Activated naive CD4-positive, alpha-beta T cell treated with anti-CD3 and anti-CD28 coated beads, Interleukin-2, amount 10 ng/mL, durations not matched to agents 5 hours and 36 hours (primary cell): ENCODE results near the gene DNAJC9. TPM values are rescaled to one million over a fixed set of nuclear protein-coding genes. Genes with fewer than 3 reads are reported as not detected.

ENCODE experiments used
- total RNA-seq, 2 experiments: library from RNA; stranded (reverse); gene quantifications; one replicate each; pipeline ENCODE4 v1.2.3, GENCODE V29; 2021

DNAJC9 gene, protein sequence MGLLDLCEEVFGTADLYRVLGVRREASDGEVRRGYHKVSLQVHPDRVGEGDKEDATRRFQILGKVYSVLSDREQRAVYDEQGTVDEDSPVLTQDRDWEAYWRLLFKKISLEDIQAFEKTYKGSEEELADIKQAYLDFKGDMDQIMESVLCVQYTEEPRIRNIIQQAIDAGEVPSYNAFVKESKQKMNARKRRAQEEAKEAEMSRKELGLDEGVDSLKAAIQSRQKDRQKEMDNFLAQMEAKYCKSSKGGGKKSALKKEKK
- 10 to 100 TPM; 42.7 to 43.8 TPM for total RNA-seq

DNA sequence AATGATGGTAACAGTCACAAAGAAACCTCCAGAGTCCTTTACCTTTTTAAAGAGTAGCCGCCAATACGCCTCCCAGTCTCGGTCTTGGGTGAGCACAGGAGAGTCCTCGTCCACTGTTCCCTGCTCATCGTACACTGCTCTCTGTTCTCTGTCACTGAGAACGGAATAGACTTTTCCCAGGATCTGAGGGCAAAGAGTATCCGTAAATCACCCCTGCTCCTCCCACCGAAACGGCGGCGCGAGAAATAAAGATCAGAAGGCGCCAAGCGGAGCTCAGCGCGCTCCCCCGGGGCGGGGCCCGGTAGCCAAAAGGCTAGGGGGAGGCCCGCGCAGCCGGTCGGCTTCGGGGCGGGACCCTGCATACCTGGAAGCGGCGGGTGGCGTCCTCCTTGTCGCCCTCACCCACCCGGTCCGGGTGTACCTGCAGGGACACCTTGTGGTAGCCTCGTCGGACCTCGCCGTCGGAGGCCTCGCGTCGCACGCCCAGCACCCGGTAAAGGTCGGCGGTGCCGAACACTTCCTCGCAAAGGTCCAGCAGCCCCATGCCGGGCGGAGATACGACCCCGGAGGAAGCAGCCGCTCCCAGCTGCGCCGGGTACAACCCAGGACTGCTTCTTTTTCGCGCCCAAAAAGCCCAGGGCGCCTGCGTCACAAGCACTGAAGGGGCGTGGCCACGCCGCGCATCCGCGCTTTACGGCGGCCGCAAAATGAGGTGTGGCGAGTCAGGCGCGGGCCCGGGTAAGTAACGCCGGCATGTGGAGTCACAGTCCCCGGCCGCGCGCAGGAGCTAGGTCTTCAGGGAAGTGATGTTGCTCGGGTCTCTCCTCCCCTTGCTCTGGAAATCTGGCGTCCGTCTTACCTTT, at the start of gene DNAJC9:
Gene DNAJC9, minus strand, starts transcription at position 610 of the 863 bp plus-strand sequence. Its CDS starts 66 bp downstream, at position 544.

DNA sequence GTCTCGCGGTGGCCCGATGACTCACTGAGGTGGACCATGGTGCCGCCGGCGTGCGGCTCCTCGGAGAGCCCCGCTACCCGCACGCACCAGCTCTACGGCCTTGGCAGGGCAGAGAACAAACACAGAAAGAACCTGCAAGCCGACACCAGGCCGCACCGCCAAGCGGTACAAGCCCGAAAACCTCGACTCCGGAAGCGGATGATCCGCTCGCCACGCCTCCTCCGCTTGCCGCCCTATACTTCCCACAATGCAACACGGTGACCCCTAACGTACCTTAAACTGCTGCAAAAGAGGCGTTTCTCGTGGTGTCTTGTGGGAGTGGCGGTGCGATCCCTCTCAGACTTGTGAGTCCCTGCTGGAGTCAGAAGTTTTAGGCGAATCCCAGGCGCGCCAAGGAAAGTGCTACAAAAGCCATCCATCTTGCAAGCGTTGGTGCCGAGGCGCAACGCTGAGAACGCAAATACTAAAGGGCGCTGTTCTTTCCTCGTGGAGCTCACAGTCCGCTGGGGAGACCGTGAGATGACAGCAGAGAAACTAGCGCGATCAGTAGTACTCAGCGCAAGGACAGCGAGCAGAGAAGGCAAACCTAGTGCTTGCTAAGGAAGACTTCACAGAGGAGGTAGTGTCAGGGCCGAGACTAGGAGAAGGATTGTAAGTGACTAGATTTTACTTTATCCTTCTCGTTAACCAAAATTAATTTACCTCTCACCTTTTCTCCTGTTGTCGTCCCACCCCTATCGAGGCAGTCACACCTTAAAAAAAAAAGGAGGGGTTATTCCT, 5.6 kb upstream of the DNAJC9 start, which contains the start of gene MRPS16:
Gene MRPS16, minus strand, starts transcription at position 200 of the 780 bp plus-strand sequence. Its CDS starts 162 bp downstream, at position 38.

Other genes with a start within 250 kb of the DNAJC9 start
- gene P4HA1, start 150.4 kb downstream of the DNAJC9 start, total RNA-seq: 10 to 100 TPM; 44.3 to 46.6 TPM
- gene NUDT13, start 136.8 kb downstream of the DNAJC9 start, total RNA-seq: 1 to 10 TPM; 1.2 to 1.3 TPM
- gene ECD, start 79.2 kb downstream of the DNAJC9 start, total RNA-seq: 10 to 100 TPM; 27.0 to 30.1 TPM
- gene FAM149B1, start 79.1 kb downstream of the DNAJC9 start, total RNA-seq: 10 to 100 TPM; 16.3 to 18.8 TPM
- gene MRPS16, start 5.4 kb upstream of the DNAJC9 start, total RNA-seq: 10 to 100 TPM; 73.2 to 74.2 TPM
- under 1 TPM; 0.71 to 0.72 TPM for gene CFAP70, start 111.6 kb upstream of the DNAJC9 start, total RNA-seq
- 10 to 100 TPM; 82.9 to 84.8 TPM for gene ANXA7, start 166.8 kb upstream of the DNAJC9 start, total RNA-seq
- gene MSS51, start 186.3 kb upstream of the DNAJC9 start, total RNA-seq: 1 to 10 TPM; 2.9 TPM
- 10 to 100 TPM; 40.6 to 43.2 TPM for gene PPP3CB, start 248.8 kb upstream of the DNAJC9 start, total RNA-seq